IMR-90 (cell line): ENCODE data around the gene SLC33A1. TPM values are rescaled to one million over a fixed set of nuclear protein-coding genes. Genes with fewer than 3 reads are reported as not detected.

Experiments
- ATAC-seq: fragments of 200-7000 bp; cut with Tn5 transposase; 2 replicates; pipeline ENCODE4 v1.9.1; 2020; ENCODE audit warnings: low read depth, mild to moderate bottlenecking, moderate library complexity
- BruUV-seq: library from RNA; stranded (reverse); fragments of 400-500 nt; replicated peaks from 2 replicates; lab custom pipeline; 2021; lab: Mats Ljungman, UMichigan
- CTCF ChIA-PET: fragments of 300-600 bp; formaldehyde crosslinking; extraction: SDS; loops from one replicate; lab custom pipeline; 2021; ENCODE audit warnings: antibody characterized with exemption; lab: Yijun Ruan, JAX
- POLR2A ChIA-PET: fragments of 300-600 bp; sonication (Branson Sonifier 250); formaldehyde crosslinking; loops from one replicate; lab custom pipeline; 2022; ENCODE audit warnings: antibody characterized with exemption; ENCODE audit not compliant: unreplicated experiment; lab: Charles Lee
- DNase-seq: peaks from one replicate; pipeline ENCODE4 v3.0.0; 2013
- H2AFZ ChIP-seq: replicated peaks from 2 replicates; pipeline ENCODE3; 2013; ENCODE audit warnings: low read length, mild to moderate bottlenecking; ENCODE audit not compliant: poor library complexity
- H2AK5ac ChIP-seq: 2 replicates; pipeline ENCODE4 v1.6.1; 2013; ENCODE audit warnings: low read depth, low read length, inconsistent platforms
- H2AK9ac ChIP-seq: replicated peaks from 2 replicates; pipeline ENCODE3; 2013; ENCODE audit warnings: mild to moderate bottlenecking, low read depth, low read length, moderate library complexity; ENCODE audit not compliant: poor library complexity
- H2BK120ac ChIP-seq: 2 replicates; pipeline ENCODE4 v1.6.1; 2013; ENCODE audit warnings: low read depth, low read length, inconsistent platforms
- H2BK15ac ChIP-seq: 3 replicates; pipeline ENCODE4 v1.6.1; 2013; ENCODE audit warnings: low read depth, low read length, inconsistent platforms
- H2BK20ac ChIP-seq: 2 replicates; pipeline ENCODE4 v1.6.1; 2013; ENCODE audit warnings: low read depth, mild to moderate bottlenecking, inconsistent platforms, low read length, moderate library complexity
- H2BK5ac ChIP-seq: 2 replicates; pipeline ENCODE4 v1.6.1; 2013; ENCODE audit warnings: mild to moderate bottlenecking, low read depth, low read length, inconsistent platforms; ENCODE audit not compliant: poor library complexity, severe bottlenecking
- H3K14ac ChIP-seq: replicated peaks from 2 replicates; pipeline ENCODE4 v1.6.1; 2013; ENCODE audit warnings: low read depth, low read length, inconsistent platforms
- H3K18ac ChIP-seq: 2 replicates; pipeline ENCODE4 v1.6.1; 2013; ENCODE audit warnings: low read depth, low read length, control low read depth
- H3K23ac ChIP-seq: 2 replicates; pipeline ENCODE4 v1.6.1; 2013; ENCODE audit warnings: low read depth, low read length, inconsistent platforms
- H3K27ac ChIP-seq: 2 replicates; pipeline ENCODE4 v1.5.1; 2013; ENCODE audit warnings: mild to moderate bottlenecking, control low read depth, low read length; ENCODE audit not compliant: insufficient read depth
- H3K27me3 ChIP-seq: 2 replicates; pipeline ENCODE4 v1.6.1; 2013; ENCODE audit warnings: low read length; ENCODE audit not compliant: control insufficient read depth, insufficient read depth
- H3K36me3 ChIP-seq: 2 replicates; pipeline ENCODE4 v1.6.1; 2013; ENCODE audit warnings: low read length, mixed read lengths; ENCODE audit not compliant: control insufficient read depth, insufficient read depth
- H3K4ac ChIP-seq: 2 replicates; pipeline ENCODE4 v1.6.1; 2013; ENCODE audit warnings: low read depth, low read length, inconsistent platforms
- H3K4me1 ChIP-seq: 2 replicates; pipeline ENCODE4 v1.6.1; 2013; ENCODE audit warnings: low read length, mixed read lengths; ENCODE audit not compliant: control insufficient read depth, insufficient read depth
- H3K4me2 ChIP-seq: 2 replicates; pipeline ENCODE4 v1.6.1; 2013; ENCODE audit warnings: low read depth, mild to moderate bottlenecking, control low read depth, low read length, moderate library complexity
- H3K4me3 ChIP-seq: 2 replicates; pipeline ENCODE4 v1.5.1; 2013; ENCODE audit warnings: low read depth, mild to moderate bottlenecking, control low read depth, low read length, moderate library complexity; ENCODE audit not compliant: insufficient read depth
- H3K56ac ChIP-seq: 2 replicates; pipeline ENCODE4 v1.6.1; 2013; ENCODE audit warnings: low read length, inconsistent platforms; ENCODE audit not compliant: insufficient read depth; ENCODE audit errors: extremely low read depth
- H3K79me1 ChIP-seq, 2 experiments: 2 replicates each; pipeline ENCODE4 v1.6.1; 2013; ENCODE audit warnings: low read length in 2 of 2, inconsistent platforms in 1 of 2, low read depth in 1 of 2
- H3K9ac ChIP-seq: 2 replicates; pipeline ENCODE4 v1.6.1; 2013; ENCODE audit warnings: low read depth, low read length, control low read depth
- H3K9me1 ChIP-seq: 2 replicates; pipeline ENCODE4 v1.6.1; 2013; ENCODE audit warnings: low read length, inconsistent platforms; ENCODE audit not compliant: insufficient read depth
- H3K9me3 ChIP-seq: 2 replicates; pipeline ENCODE4 v1.6.1; 2013; ENCODE audit warnings: low read length; ENCODE audit not compliant: control insufficient read depth, insufficient read depth
- H4K20me1 ChIP-seq: 2 replicates; pipeline ENCODE4 v1.6.1; 2013; ENCODE audit warnings: low read length, inconsistent platforms; ENCODE audit not compliant: insufficient read depth
- H4K5ac ChIP-seq: 2 replicates; pipeline ENCODE4 v1.6.1; 2013; ENCODE audit warnings: mild to moderate bottlenecking, low read depth, low read length, control low read depth
- H4K8ac ChIP-seq, 2 experiments: 2 replicates each; pipeline ENCODE4 v1.6.1; 2013; ENCODE audit warnings: low read depth in 2 of 2, low read length in 2 of 2, control low read depth in 1 of 2, inconsistent platforms in 1 of 2
- H4K91ac ChIP-seq: 2 replicates; pipeline ENCODE4 v1.6.1; 2013; ENCODE audit warnings: low read depth, low read length, inconsistent platforms; ENCODE audit not compliant: insufficient read depth
- BHLHE40 ChIP-seq: fragments of 150-350 bp; IDR thresholded peaks from 2 replicates; pipeline ENCODE4 v1.6.1; 2016; ENCODE audit warnings: mild to moderate bottlenecking, low read depth, low read length
- MAFK ChIP-seq: IDR thresholded peaks from 2 replicates; pipeline ENCODE4 v1.6.1; 2012; ENCODE audit warnings: low read depth, low read length, improper control_type of control experiment
- MXI1 ChIP-seq: IDR thresholded peaks from 2 replicates; pipeline ENCODE4 v1.6.1; 2012; ENCODE audit warnings: low read depth, mild to moderate bottlenecking, low read length, moderate library complexity, borderline replicate concordance
- NFE2L2 ChIP-seq: fragments of 150-350 bp; IDR thresholded peaks from 2 replicates; pipeline ENCODE4 v1.6.1; 2016; ENCODE audit warnings: low read depth, mild to moderate bottlenecking, low read length
- RFX5 ChIP-seq: IDR thresholded peaks from 2 replicates; pipeline ENCODE4 v1.8.0; 2012; ENCODE audit warnings: low read depth, mild to moderate bottlenecking, low read length, moderate library complexity
- USF2 ChIP-seq: fragments of 150-350 bp; IDR thresholded peaks from 2 replicates; pipeline ENCODE4 v1.6.1; 2017; ENCODE audit warnings: mild to moderate bottlenecking, antibody characterized with exemption, low read length, low read depth
- WGBS, 2 experiments: methylation state at CpG; one replicate each; pipeline versions ENCODE4 v1.1.5 to v1.1.7; 2013; ENCODE audit warnings: missing lambda C conversion rate in 2 of 2; ENCODE audit not compliant: insufficient read length in 1 of 2; ENCODE audit errors: extremely low coverage in 2 of 2; 5-methylcytosine and 5-hydroxymethylcytosine counted together
- dilution Hi-C: fragments of 300-500 bp; cut with HindIII; formaldehyde crosslinking; loops from one replicate; pipeline ENCODE4 v1.14.3; 2018; ENCODE audit warnings: low sequenced_read_pairs; ENCODE audit not compliant: unreplicated experiment
- in situ Hi-C: fragments of 300-500 bp; cut with MboI; formaldehyde crosslinking; loops from 3 replicates; pipeline ENCODE4 v1.14.3; 2019; ENCODE audit warnings: low sequenced_read_pairs, inconsistent platforms, mixed read lengths
- intact Hi-C: fragments of 100-400 bp; cut with micrococcal nuclease; formaldehyde crosslinking; loops from 2 replicates; pipeline ENCODE4 v1.10.0; 2022
- polyA plus RNA-seq, 3 experiments: library from polyadenylated mRNA; depleted of rRNA; stranded (reverse); fragments of >200 nt; gene quantifications; 2 replicates each; pipeline ENCODE4 v1.2.3, GENCODE V29; 2012; ENCODE audit warnings: low replicate concordance in 1 of 3
- total RNA-seq: library from RNA; depleted of rRNA; stranded (reverse); fragments of >200 nt; gene quantifications from 2 replicates; pipeline ENCODE4 v1.2.3, GENCODE V29; 2012

The SLC33A1 gene
- total and polyA plus RNA-seq, 2 of the 4 experiments (the other 2 are of a cell fraction) = 12.9 to 32.4 TPM

- no peak overlapping the region for H4K91ac ChIP-seq
- H2AFZ ChIP-seq = no peak overlapping the region
- no peak overlapping the region for H3K18ac ChIP-seq
- no TSS peak for BruUV-seq
- H3K27ac ChIP-seq = no peak overlapping the region
- POLR2A ChIA-PET = no interaction called here
- dilution Hi-C loops = no loop called here
- in situ Hi-C loops = no loop called here
- H2AK5ac ChIP-seq = no peak overlapping the region
- no peak overlapping the region for H2BK20ac ChIP-seq
- WGBS, 2 experiments = 100% methylated on average over 1 of the region's 2 CpGs; no CpG with 5 or more reads in 1 of the 2 experiments
- no peak for ATAC-seq
- no peak overlapping the region for H3K4ac ChIP-seq
- H3K23ac ChIP-seq = no peak overlapping the region
- H3K4me3 ChIP-seq = no peak overlapping the region
- H3K9me1 ChIP-seq = no peaks in the 10 kb centered on the region
- no peak overlapping the region for H2AK9ac ChIP-seq
- H3K14ac ChIP-seq = no peak overlapping the region
- no peak for TF ChIP-seq NFE2L2
- TF ChIP-seq MXI1 = no peak
- no peak for TF ChIP-seq BHLHE40
- no peak for TF ChIP-seq RFX5
- no peak for TF ChIP-seq MAFK
- no peak for TF ChIP-seq USF2
- H4K20me1 ChIP-seq = no peaks in the 10 kb centered on the region
- DNase-seq = peak; percentile 11
- intact Hi-C loops = loop anchor here (5.0 kb wide), 1 partner anchor 339 kb away; no protein-coding TSS in a partner anchor
- H4K5ac ChIP-seq = no peak overlapping the region
- no peak overlapping the region for H2BK15ac ChIP-seq
- no peaks in the 10 kb centered on the region for H3K4me1 ChIP-seq
- H3K27me3 ChIP-seq = no peaks in the 10 kb centered on the region
- no peak overlapping the region for H2BK120ac ChIP-seq
- no peak overlapping the region for H3K9ac ChIP-seq
- no peak overlapping the region for H3K56ac ChIP-seq
- no peak overlapping the region for H3K4me2 ChIP-seq
- H2BK5ac ChIP-seq = no peak overlapping the region
- CTCF ChIA-PET = no interaction called here
- no peak overlapping the region for H4K8ac ChIP-seq
- H3K36me3 ChIP-seq = no peaks in the 10 kb centered on the region
- H3K9me3 ChIP-seq = no peaks in the 10 kb centered on the region
- no peaks in the 10 kb centered on the region for H3K79me1 ChIP-seq
Observed at GRCh38 chr3:155807823-155808222, 46.4 kb downstream of the SLC33A1 start.
